Panc1 (cell line): ENCODE data around the gene FAM13A.

Experiments used
- CTCF ChIP-seq: fragments of 450-650 bp; IDR thresholded peaks from 2 replicates; pipeline ENCODE4 v1.5.1; 2017; ENCODE audit warnings: mild to moderate bottlenecking
- POLR2AphosphoS5 ChIP-seq: IDR thresholded peaks from 2 replicates; pipeline ENCODE4 v1.6.1; 2012; ENCODE audit warnings: mild to moderate bottlenecking, low read depth, low read length, moderate library complexity

GRCh38 chr4:88969746-88970145, 87.2 kb downstream of the FAM13A start:
- TF ChIP-seq CTCF (no peak), POLR2AphosphoS5 (no peak)
